GM12873 (cell line): ENCODE measurements around the gene PLXNA2.

Experiments used
- TF ChIP-seq, protein P1 (sequence below): IDR thresholded peaks from 2 replicates; pipeline ENCODE4 v1.5.1; 2012; ENCODE audit warnings: low read depth, mild to moderate bottlenecking, moderate library complexity, low read length, control low read depth; ENCODE audit not compliant: insufficient read depth; ENCODE audit errors: missing control alignments

Gene PLXNA2

DNA sequence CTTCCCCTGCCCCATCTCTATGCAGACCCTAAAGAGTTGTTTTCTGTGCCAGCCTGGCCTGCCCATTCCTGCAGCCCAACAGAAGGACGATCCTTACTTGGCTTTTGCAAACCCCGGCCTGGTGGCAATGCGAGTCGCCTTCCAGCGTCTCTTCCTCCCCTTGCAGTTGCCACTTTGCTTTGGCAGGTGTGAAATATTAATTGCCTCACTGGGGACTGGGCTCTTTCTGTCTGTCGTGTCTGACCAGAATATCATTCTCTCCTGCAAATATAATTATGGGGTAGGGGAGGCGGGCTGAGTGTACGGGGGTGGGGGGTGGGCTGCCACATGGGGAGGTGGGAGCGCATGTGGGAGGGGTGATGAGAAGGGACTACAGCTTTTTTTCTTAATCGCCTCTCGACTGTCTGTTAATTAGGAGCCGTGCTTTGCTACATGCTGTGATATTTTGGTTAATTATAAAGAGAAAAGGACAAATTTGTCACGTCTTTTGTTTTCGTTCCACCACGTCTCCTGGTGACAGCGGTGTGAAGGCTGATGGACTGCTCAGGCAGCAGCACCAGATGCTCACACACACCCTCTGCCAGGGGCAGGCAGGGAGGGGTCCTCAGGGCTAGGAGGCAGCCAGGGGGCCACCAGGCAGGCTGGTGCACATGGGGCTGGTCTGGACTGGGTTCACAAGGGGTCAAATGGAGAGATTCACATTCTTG, 253.2 kb downstream of the PLXNA2 start:
- TF ChIP-seq, protein P1, sequence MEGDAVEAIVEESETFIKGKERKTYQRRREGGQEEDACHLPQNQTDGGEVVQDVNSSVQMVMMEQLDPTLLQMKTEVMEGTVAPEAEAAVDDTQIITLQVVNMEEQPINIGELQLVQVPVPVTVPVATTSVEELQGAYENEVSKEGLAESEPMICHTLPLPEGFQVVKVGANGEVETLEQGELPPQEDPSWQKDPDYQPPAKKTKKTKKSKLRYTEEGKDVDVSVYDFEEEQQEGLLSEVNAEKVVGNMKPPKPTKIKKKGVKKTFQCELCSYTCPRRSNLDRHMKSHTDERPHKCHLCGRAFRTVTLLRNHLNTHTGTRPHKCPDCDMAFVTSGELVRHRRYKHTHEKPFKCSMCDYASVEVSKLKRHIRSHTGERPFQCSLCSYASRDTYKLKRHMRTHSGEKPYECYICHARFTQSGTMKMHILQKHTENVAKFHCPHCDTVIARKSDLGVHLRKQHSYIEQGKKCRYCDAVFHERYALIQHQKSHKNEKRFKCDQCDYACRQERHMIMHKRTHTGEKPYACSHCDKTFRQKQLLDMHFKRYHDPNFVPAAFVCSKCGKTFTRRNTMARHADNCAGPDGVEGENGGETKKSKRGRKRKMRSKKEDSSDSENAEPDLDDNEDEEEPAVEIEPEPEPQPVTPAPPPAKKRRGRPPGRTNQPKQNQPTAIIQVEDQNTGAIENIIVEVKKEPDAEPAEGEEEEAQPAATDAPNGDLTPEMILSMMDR = no peak

DNA sequence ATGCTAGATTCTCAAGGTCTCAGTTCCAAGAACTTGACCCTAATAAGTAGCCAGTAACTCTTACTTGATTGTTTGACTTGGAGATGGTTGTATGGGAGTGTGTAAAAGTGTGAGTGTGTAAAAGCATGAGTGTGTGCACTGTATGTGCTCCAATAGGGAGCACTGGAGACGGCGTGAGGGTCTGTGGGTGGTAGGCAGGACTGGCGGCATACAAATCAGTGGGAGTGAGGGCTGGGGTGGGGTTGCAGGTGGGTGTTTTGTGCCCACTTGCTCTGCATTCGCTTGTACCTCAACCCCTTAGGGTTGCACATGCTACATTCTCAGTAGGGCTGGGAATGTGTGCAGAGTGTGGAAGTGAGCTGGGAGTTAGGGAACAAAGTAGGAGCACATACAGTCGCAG, 253.7 kb downstream of the PLXNA2 start:
- TF ChIP-seq, protein P1 = no peak

DNA sequence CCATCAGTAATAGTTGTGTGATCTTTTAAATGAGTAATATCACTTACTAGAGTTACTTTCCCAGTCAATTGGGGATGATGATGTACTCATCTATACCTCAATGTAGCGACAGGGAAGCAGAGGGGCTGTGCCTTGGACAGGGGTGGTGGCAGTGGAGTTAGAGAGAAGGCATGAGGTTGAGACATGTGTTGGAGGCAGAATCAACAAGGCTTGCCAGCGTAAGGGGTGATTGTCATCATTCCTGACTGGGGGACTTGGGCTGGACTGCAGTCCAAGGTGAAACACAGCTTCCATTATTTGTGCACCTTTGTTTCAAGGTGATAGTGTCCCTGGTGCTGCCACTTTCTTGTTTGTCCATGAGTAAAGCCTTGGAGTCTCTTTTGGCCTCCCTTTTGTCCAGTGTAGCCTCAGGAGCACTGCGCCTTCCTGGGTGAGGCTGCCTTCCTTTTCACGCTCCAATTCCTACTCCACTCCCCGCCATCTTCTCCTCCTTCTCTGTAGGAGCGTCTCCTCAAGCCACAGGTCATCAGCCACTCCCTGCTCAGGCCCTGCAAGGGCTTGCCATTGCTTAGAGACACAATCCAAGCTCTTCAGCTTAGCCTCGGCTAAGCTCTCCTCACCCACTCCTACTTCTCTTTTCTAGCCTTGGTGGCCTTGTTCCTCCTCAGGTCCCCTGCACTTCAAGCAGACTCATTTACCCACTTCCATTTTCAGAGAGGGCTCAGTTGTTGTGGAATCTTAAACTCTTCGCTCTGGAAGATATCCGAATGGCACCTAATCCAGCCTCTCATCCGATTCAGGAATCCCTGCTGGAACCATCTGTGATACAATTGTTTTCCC, 255.6 kb downstream of the PLXNA2 start:
- TF ChIP-seq, protein P1 = no peak

DNA sequence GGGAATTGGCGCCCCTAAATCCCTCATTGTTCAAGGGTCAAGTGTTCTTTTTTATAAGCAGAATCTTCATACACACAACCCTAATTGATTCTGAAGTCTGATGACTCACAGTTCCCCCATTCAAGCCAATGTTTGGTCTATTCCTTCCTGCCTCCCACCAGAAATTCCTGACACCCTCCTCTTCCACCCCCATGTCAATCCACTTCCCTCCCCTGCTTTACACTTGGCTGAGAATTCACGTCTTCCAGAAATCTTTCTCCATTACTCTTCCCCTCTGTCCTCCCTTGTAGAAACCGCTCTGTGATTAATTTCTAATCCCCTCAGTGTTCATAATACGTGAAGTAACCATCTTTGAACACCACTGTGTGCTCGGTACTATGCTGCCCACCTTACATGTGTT, 257.0 kb downstream of the PLXNA2 start:
- TF ChIP-seq, protein P1 = no peak

DNA sequence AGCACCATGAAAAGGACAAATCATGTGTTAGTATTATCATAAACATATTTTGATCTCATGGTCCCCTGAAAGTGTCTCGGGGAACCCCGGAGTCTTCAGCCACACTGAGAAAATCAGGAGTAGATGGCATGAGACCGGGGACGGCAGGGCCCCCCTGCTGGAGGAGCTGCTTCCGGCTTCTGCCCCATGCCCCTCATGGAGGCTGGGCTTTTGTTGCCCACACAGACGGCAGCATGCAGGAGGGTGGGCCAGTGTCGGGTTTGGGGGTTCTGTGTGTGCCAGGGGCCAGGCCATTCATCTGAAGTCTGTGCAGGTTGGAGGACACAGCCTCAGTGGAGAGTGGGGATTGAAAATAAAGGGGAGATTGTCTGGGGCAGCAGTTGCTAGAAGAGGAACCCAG, 258.2 kb downstream of the PLXNA2 start:
- TF ChIP-seq, protein P1 = no peak

DNA sequence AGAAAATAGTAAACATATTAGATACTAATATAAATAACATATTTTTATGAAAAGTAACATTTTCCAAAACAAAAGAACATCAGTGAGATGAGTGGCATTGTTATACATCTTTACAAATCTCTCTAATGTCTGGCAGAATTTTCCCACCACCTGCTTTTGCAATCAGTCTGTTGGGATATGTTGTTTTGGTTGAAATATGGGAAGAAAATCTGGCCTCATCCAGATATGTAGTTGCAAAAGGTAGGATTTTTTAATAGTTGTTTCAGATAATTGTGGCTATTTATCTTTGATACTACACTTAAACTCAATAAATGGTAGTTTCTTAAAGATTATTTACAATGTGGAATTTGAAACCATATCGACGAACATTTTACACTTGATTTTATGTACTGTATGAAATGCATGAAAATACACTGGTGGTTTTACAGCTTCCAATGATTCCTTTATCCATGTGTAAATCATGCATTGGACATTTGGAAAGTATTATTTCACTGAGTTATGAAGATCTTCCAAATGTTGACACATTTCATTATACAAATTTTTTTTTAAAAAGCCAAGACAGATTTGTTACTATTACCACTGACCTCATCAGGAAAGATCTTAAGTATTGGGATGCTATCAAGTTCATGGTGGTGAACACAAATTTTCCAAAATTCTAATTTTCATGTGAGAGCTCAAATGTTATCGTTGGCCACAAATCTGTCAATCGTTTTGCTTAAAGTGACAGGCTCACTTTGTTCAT, 259.2 kb downstream of the PLXNA2 start:
- TF ChIP-seq, protein P1 = no peak
